KOPT-K1 (cell line): ENCODE results near the gene MSANTD1.

Experiments
- H3K27ac ChIP-seq: fragments of 200-600 bp; sonication (generic); 2 replicates; pipeline ENCODE4 v1.5.1; 2016; ENCODE audit warnings: antibody characterized with exemption, mild to moderate bottlenecking, low read depth, low read length; ENCODE audit not compliant: poor library complexity, severe bottlenecking
- H3K36me3 ChIP-seq: fragments of 200-600 bp; sonication (generic); 2 replicates; pipeline ENCODE4 v1.5.1; 2017; ENCODE audit warnings: antibody characterized with exemption, mild to moderate bottlenecking, low read length, moderate library complexity; ENCODE audit not compliant: insufficient read depth
- H3K9me3 ChIP-seq: fragments of 200-600 bp; sonication (generic); 2 replicates; pipeline ENCODE4 v1.5.1; 2017; ENCODE audit warnings: antibody characterized with exemption, low read length, mild to moderate bottlenecking; ENCODE audit not compliant: insufficient read depth, poor library complexity, severe bottlenecking

Gene MSANTD1

DNA sequence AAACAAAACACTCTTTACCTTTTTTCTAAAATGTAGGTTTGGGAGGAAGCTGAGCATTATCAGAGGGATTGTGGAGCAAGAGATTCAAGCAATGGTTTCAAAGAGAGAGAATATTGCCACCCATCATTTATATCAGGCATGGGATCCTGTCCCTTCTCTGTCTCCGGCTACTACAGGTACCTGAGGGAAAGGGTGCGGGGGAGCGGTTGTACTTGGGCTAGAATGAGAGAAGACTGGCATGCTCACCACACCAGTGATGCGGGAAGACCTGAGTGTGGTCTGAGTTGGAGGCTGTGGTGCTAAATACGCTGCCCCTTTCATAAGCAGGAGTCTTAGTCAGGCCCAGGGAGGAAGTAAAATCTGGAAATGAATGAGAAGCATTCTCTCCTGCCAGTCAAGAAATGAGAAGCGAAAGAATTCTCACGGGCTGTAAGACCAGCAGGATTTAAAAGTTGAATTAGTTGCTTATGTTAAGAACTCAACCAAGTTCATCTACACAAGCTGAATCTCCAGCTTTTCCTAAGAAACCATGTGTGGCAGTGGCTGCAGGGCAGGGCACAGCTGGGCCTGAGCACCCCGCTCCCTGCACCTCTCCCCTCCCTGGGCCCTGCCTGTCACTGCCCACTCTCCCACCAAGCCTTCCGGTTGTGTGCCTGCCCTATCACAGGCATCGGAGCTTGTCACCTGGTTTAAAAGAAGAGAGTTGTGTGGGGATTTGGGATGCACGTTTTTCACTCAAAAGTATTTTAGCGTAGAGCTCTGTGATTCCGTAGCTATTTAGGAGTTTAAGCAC is 24.8 kb upstream of the MSANTD1 start:
- Histone ChIP-seq H3K27ac (no peak overlapping the region), H3K36me3 (peaks cover 85% of the 10 kb centered on the region), H3K9me3 (no peaks in the 10 kb centered on the region)

- no peaks in the 10 kb centered on the region for H3K9me3 ChIP-seq
- H3K36me3 ChIP-seq, result peaks cover 85% of the 10 kb centered on the region
- no peak overlapping the region for H3K27ac ChIP-seq
These were observed 23.7 kb upstream of the MSANTD1 start for GRCh38 chr4:3225071-3225850.

DNA sequence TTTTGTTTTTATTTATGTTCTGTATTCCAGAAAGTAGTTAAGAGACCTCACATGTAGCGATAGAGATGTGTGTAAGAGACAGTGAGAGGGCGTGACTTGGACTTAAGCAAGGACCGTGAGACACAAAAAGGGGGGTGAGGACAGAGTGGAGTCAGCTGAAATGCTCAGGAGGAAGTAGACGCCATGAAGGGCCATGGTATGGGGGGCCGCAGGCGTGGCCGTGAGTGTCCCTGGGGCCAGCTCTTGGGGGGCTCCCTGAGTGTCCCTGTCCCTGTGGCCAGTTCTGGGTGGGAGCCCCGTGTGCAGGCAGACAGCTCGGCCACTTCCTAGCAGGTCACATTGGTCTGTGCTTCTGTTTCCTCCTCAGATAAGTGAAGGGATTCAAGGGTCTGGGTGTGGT is 23.0 kb upstream of the MSANTD1 start:
- Histone ChIP-seq H3K36me3 (peaks cover 85% of the 10 kb centered on the region), H3K9me3 (no peaks in the 10 kb centered on the region), H3K27ac (no peak overlapping the region)

DNA sequence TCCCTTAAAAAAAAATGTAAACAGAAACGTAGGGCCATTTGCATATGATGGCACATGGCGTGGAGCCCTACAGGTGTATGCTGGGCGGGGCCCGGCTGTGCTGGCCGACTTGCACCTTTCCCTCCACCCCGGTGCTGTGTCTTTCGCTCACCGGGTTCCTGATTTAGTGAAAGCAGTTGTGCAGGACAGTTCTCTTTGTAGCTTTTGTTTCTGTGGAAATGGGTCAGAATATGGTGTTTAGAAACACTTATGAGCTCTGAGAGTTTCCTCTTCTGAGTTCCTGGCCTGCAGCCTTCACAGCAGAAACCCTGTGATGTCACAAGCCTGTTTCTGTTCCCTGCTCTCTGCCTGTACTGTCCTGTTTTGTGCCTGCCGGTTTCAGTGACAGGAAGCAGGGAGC is 22.5 kb upstream of the MSANTD1 start:
- peaks cover 85% of the 10 kb centered on the region for H3K36me3 ChIP-seq
- H3K27ac ChIP-seq, result no peak overlapping the region

GRCh38 chr4:3226944-3227343 is 22.0 kb upstream of the MSANTD1 start:
- H3K36me3 ChIP-seq, result peaks cover 85% of the 10 kb centered on the region
- no peaks in the 10 kb centered on the region for H3K9me3 ChIP-seq
- H3K27ac ChIP-seq, result no peak overlapping the region

More for the DNA sequence above, 22.5 kb upstream of the MSANTD1 start:
- H3K9me3 ChIP-seq, result no peaks in the 10 kb centered on the region

DNA sequence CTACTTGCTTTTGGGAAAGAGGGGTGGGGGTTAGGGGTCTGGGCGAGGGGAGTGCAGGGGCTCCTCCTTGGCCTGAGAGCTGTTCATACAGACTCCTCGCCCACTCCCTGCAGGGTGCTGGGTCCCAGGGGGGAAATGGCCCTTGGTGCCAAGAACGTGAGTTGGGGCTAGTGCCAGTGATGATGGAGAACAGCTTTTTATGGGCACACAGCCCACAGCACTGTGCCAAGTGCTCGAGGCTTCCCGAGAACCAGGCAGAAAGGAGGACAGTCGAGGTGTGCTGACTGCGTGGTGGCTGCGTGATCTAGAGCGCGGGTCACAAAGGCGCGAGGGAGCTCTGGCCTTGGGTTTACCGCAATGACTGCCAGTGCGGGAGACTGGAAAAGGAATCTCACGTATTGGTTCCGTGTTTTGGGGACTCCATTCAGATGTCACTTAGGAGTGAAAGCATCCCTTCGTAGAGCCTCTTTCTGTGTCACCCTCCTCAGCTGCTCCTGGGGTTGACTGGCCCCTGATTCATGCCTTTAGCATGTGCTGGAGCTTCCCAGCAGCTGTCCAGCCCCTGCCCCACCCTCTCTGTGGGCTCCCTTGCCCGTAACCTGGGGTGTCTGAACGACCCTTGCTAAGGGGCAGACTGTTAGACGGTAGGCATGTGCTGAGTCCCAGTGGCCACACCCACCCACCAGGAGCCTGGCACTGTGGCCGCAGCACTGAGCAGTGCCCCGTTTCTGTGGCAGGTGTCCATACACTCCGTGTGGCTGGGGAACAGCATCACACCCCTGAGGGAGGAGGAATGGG is 20.9 kb upstream of the MSANTD1 start:
- Histone ChIP-seq H3K9me3 (no peaks in the 10 kb centered on the region), H3K27ac (no peak overlapping the region), H3K36me3 (peaks cover 85% of the 10 kb centered on the region)

- H3K27ac ChIP-seq, result no peak overlapping the region
- peaks cover 85% of the 10 kb centered on the region for H3K36me3 ChIP-seq
- no peaks in the 10 kb centered on the region for H3K9me3 ChIP-seq
These were observed 20.1 kb upstream of the MSANTD1 start for GRCh38 chr4:3228881-3229280.

GRCh38 chr4:3229328-3229727 is 19.6 kb upstream of the MSANTD1 start:
- H3K36me3 ChIP-seq, result peaks cover 85% of the 10 kb centered on the region
- no peaks in the 10 kb centered on the region for H3K9me3 ChIP-seq
- no peak overlapping the region for H3K27ac ChIP-seq

GRCh38 chr4:3229964-3230363 is 19.0 kb upstream of the MSANTD1 start:
- no peak overlapping the region for H3K27ac ChIP-seq
- peaks cover 85% of the 10 kb centered on the region for H3K36me3 ChIP-seq
- H3K9me3 ChIP-seq, result no peaks in the 10 kb centered on the region

- Histone ChIP-seq H3K9me3 (no peaks in the 10 kb centered on the region), H3K36me3 (peaks cover 93% of the 10 kb centered on the region), H3K27ac (no peak overlapping the region)
These were observed 17.5 kb upstream of the MSANTD1 start for GRCh38 chr4:3231471-3231870.

DNA sequence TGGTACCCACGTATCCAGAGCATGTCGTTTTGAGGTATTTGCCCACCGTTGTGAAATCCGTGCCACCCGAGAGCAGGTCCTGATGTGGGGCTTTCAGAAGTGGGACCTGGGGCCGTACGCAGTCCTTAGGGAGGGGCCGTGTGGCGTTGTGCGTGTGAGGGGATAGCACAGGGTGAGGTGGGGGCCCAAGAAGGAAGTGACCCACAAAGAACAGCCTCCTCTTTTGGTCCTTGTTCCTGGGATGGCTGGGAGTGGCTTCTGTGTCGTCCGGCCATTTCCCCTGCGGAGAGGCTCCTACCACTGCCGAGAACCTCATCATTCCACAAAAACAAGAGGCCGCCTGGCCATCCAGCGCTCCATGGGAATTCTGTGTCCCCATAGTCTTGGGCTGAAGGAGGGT is 17.0 kb upstream of the MSANTD1 start:
- Histone ChIP-seq H3K36me3 (peaks cover 93% of the 10 kb centered on the region), H3K27ac (no peak overlapping the region), H3K9me3 (no peaks in the 10 kb centered on the region)

DNA sequence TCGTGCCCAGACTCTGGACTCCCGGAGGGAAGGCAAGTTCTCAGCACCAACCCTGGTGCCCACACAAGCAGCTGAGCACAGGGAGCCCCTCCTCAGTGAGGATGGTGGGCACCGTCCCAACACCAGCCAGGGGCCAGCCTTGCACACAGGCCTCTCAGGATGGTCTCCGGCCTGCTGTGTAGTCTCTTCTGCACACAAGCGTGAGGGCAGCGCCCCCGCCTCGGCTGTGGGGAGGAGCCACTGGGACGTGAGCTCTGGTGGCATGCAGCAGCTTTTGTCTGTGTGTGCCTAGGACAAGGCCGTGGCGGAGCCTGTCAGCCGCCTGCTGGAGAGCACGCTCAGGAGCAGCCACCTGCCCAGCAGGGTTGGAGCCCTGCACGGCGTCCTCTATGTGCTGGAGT is 16.1 kb upstream of the MSANTD1 start:
- H3K9me3 ChIP-seq, result no peaks in the 10 kb centered on the region
- no peak overlapping the region for H3K27ac ChIP-seq
- H3K36me3 ChIP-seq, result peaks cover 97% of the 10 kb centered on the region

GRCh38 chr4:3233391-3234071 is 15.4 kb upstream of the MSANTD1 start:
- Histone ChIP-seq H3K36me3 (peaks cover 97% of the 10 kb centered on the region), H3K27ac (no peak overlapping the region), H3K9me3 (no peaks in the 10 kb centered on the region)

DNA sequence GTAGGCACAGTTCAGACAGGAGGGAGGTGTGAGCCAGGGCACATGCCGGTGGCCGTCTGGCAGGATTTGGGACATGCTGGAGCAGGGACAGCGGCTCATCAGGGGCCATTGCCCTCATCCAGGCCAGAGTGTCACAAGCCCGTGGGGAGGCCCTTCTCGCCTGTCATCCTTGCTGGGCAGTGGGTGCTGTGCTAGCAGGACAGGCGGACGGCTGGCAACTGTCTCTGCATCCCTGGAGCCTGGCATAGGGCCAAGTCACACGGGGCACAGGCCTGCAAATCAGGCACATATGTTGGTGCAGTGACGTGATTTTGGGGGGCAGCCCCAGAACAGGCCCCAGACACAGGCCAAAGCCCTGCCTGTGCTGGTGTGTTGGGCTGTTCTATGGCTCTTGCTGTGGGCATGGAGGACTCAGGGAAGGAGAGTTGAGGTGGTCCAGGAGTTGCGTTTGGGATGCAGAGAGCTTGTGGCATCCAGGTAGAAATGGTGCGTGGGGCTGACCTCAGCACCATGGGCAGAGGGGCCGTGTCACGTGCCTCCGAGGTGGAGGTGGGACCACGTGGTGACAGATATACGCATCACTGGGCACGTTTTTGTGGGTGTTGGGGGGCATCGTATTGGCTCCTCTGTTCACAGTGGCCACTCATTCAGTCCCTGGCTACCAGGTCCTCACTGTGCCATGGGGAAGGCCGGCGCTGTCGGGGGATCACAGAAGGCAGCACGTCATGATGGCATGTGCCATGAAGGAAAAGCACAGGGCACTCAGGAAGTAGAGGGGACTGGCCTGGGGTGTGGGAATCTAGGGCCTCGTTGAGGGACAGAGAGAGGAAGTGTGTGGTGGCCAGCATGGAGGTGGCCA is 14.6 kb upstream of the MSANTD1 start:
- H3K9me3 ChIP-seq, result no peaks in the 10 kb centered on the region
- H3K36me3 ChIP-seq, result peaks cover 97% of the 10 kb centered on the region
- no peak overlapping the region for H3K27ac ChIP-seq
